OCI-LY3 (cell line): ENCODE measurements around the gene RNF113A.

Experiments
- H2AFZ ChIP-seq: fragments of 200-600, 300-600 bp; shearing (Covaris generic); 2 replicates; pipeline ENCODE4 v1.6.0; 2014; ENCODE audit warnings: antibody characterized with exemption, low read depth, low read length
- H3K27ac ChIP-seq: fragments of 200-600, 300-600 bp; sonication (generic); 2 replicates; pipeline ENCODE4 v1.5.1; 2014; ENCODE audit warnings: mild to moderate bottlenecking, low read length, moderate library complexity, mixed read lengths
- H3K27me3 ChIP-seq: fragments of 200-600, 300-600 bp; sonication (generic); 2 replicates; pipeline ENCODE4 v1.6.1; 2014; ENCODE audit warnings: low read depth, low read length, mixed read lengths
- H3K36me3 ChIP-seq: fragments of 200-600, 300-600 bp; sonication (generic); replicated peaks from 2 replicates; pipeline ENCODE3; 2014; ENCODE audit warnings: low read depth, low read length, mixed read lengths
- H3K4me1 ChIP-seq: fragments of 300-600, 200-600 bp; sonication (generic); 2 replicates; pipeline ENCODE4 v1.6.1; 2014; ENCODE audit warnings: low read length, mixed read lengths
- H3K4me2 ChIP-seq: fragments of 200-600, 300-600 bp; sonication (generic); 2 replicates; pipeline ENCODE4 v1.6.1; 2014; ENCODE audit warnings: low read length, mixed read lengths
- H3K4me3 ChIP-seq: fragments of 300-600, 200-600 bp; sonication (generic); 2 replicates; pipeline ENCODE4 v1.5.1; 2014; ENCODE audit warnings: antibody characterized with exemption, mild to moderate bottlenecking, low read length, moderate library complexity
- H3K79me2 ChIP-seq: fragments of 300-600, 200-600 bp; shearing (Covaris generic); 2 replicates; pipeline ENCODE4 v1.6.1; 2014; ENCODE audit warnings: mild to moderate bottlenecking, low read length, mixed read lengths
- H3K9ac ChIP-seq: fragments of 300-600, 200-600 bp; shearing (Covaris generic); 2 replicates; pipeline ENCODE4 v1.6.0; 2014; ENCODE audit warnings: mild to moderate bottlenecking, low read length, moderate library complexity
- H3K9me3 ChIP-seq: fragments of 200-600, 300-600 bp; shearing (Covaris generic); 2 replicates; pipeline ENCODE4 v1.6.1; 2014; ENCODE audit warnings: low read length, mixed read lengths; ENCODE audit not compliant: insufficient read depth
- H4K20me1 ChIP-seq: fragments of 200-600, 300-600 bp; sonication (generic); 2 replicates; pipeline ENCODE4 v1.6.1; 2016; ENCODE audit warnings: low read length, mixed read lengths; ENCODE audit not compliant: insufficient read depth
- CTCF ChIP-seq: fragments of 200-600, 300-600 bp; sonication (generic); IDR thresholded peaks from 2 replicates; pipeline ENCODE4 v1.5.1; 2014; ENCODE audit warnings: antibody characterized with exemption, low read length, low read depth
- EZH2phosphoT487 ChIP-seq: fragments of 200-600 bp; shearing (Covaris generic); IDR thresholded peaks from 2 replicates; pipeline ENCODE4 v1.6.1; 2018; ENCODE audit warnings: antibody characterized with exemption, mixed run types, low read depth

RNF113A gene

GRCh38 chrX:119853444-119853843 is 18.1 kb downstream of the RNF113A start:
- Histone ChIP-seq H3K79me2 (peaks cover 19% of the 10 kb centered on the region), H4K20me1 (no peaks in the 10 kb centered on the region), H3K9me3 (no peaks in the 10 kb centered on the region), H3K9ac (peak overlapping the region; percentile 74), H3K4me3 (peak overlapping the region; percentile 85), H3K36me3 (peaks cover 14% of the 10 kb centered on the region), H3K27ac (no peak overlapping the region), H2AFZ (peak overlapping the region; percentile 94), H3K4me1 (peaks cover 12% of the 10 kb centered on the region), H3K4me2 (peak overlapping the region; percentile 90), H3K27me3 (no peaks in the 10 kb centered on the region)
- TF ChIP-seq EZH2phosphoT487 = no peak
- no peak for TF ChIP-seq CTCF

- Histone ChIP-seq H3K9me3 (no peaks in the 10 kb centered on the region), H3K9ac (peak within 1 kb of the TSS; percentile 93), H3K79me2 (peaks cover 19% of the 10 kb centered on the region), H3K4me1 (peaks cover 8% of the 10 kb centered on the region; the same call in 1 of the 2 replicates), H4K20me1 (no peaks in the 10 kb centered on the region), H3K36me3 (peaks cover 14% of the 10 kb centered on the region), H3K4me2 (peak within 1 kb of the TSS; percentile 90), H3K27ac (peak within 1 kb of the TSS; percentile 78), H2AFZ (peak within 1 kb of the TSS; percentile 94), H3K27me3 (no peaks in the 10 kb centered on the region), H3K4me3 (peak within 1 kb of the TSS; percentile 93)
- TF ChIP-seq CTCF (no peak), EZH2phosphoT487 (no peak)
These were observed 18.9 kb downstream of the RNF113A start, which contains the start of gene UPF3B for GRCh38 chrX:119852382-119853353. Gene UPF3B, minus strand, starts transcription at chrX:119852963. Its CDS starts 35 bp downstream, at chrX:119852928.

- no peak overlapping the region for H2AFZ ChIP-seq
- peaks cover 16% of the 10 kb centered on the region for H3K36me3 ChIP-seq
- H3K4me3 ChIP-seq = no peak overlapping the region
- no peak overlapping the region for H3K9ac ChIP-seq
- H4K20me1 ChIP-seq = no peaks in the 10 kb centered on the region
- no peak overlapping the region for H3K27ac ChIP-seq
- no peaks in the 10 kb centered on the region for H3K9me3 ChIP-seq
- H3K79me2 ChIP-seq = no peaks in the 10 kb centered on the region
- no peak for TF ChIP-seq CTCF
- TF ChIP-seq EZH2phosphoT487 = no peak
- no peaks in the 10 kb centered on the region for H3K4me1 ChIP-seq
- no peak overlapping the region for H3K4me2 ChIP-seq
- H3K27me3 ChIP-seq = no peaks in the 10 kb centered on the region
These were observed 37.6 kb downstream of the RNF113A start for GRCh38 chrX:119833905-119834304.

- H3K9ac ChIP-seq = no peak overlapping the region
- H2AFZ ChIP-seq = no peak overlapping the region
- H3K36me3 ChIP-seq = peaks cover 4% of the 10 kb centered on the region
- TF ChIP-seq EZH2phosphoT487 (no peak), CTCF (no peak)
- H4K20me1 ChIP-seq = no peaks in the 10 kb centered on the region
- H3K27me3 ChIP-seq = no peaks in the 10 kb centered on the region
- no peak overlapping the region for H3K4me2 ChIP-seq
- no peak overlapping the region for H3K27ac ChIP-seq
- H3K79me2 ChIP-seq = no peaks in the 10 kb centered on the region
- H3K4me1 ChIP-seq = peaks cover 10% of the 10 kb centered on the region
- no peak overlapping the region for H3K4me3 ChIP-seq
- H3K9me3 ChIP-seq = no peaks in the 10 kb centered on the region
These were observed 43.1 kb downstream of the RNF113A start for GRCh38 chrX:119828446-119828845.
